Neural progenitor cell (in vitro differentiated cells): Measurements from ENCODE around the gene CARMIL1. TPM values are rescaled to one million over a fixed set of nuclear protein-coding genes. Genes with fewer than 3 reads are reported as not detected.

ENCODE experiments used
- DNase-seq: peaks from one replicate; pipeline ENCODE4 v3.0.0-alpha.2; 2016; ENCODE audit warnings: low spot score
- H2AFZ ChIP-seq: fragments of 200-600 bp; sonication (generic); replicated peaks from 2 replicates; pipeline ENCODE4 v1.6.1; 2016; ENCODE audit warnings: antibody characterized with exemption
- H3F3A ChIP-seq: fragments of 200-600 bp; sonication (generic); 2 replicates; pipeline ENCODE4 v1.6.1; 2016; ENCODE audit warnings: antibody characterized with exemption, low read depth
- H3K27ac ChIP-seq: fragments of 200-600 bp; sonication (generic); 2 replicates; pipeline ENCODE4 v1.5.1; 2016; ENCODE audit warnings: mild to moderate bottlenecking
- H3K27me3 ChIP-seq: fragments of 200-600 bp; sonication (generic); 2 replicates; pipeline ENCODE4 v1.6.1; 2016; ENCODE audit warnings: mild to moderate bottlenecking, moderate library complexity
- H3K36me3 ChIP-seq: fragments of 200-600 bp; sonication (generic); 2 replicates; pipeline ENCODE4 v1.5.1; 2016
- H3K4me1 ChIP-seq: fragments of 200-600 bp; sonication (generic); 2 replicates; pipeline ENCODE4 v1.6.1; 2016; ENCODE audit warnings: mixed run types
- H3K4me2 ChIP-seq: fragments of 200-600 bp; sonication (generic); 2 replicates; pipeline ENCODE4 v1.6.1; 2016
- H3K4me3 ChIP-seq: fragments of 200-600 bp; sonication (generic); 2 replicates; pipeline ENCODE4 v1.5.1; 2016
- H3K79me2 ChIP-seq: fragments of 200-600 bp; sonication (generic); 2 replicates; pipeline ENCODE4 v1.6.1; 2016; ENCODE audit warnings: low read depth
- H3K9ac ChIP-seq: fragments of 200-600 bp; sonication (generic); 2 replicates; pipeline ENCODE4 v1.6.1; 2016
- H3K9me3 ChIP-seq: fragments of 200-600 bp; sonication (generic); 2 replicates; pipeline ENCODE4 v1.5.1; 2016; ENCODE audit warnings: low read depth
- H4K20me1 ChIP-seq: fragments of 200-600 bp; sonication (generic); 2 replicates; pipeline ENCODE4 v1.6.1; 2016; ENCODE audit warnings: low read depth
- H3K27ac Mint-ChIP-seq: 3 replicates; pipeline ENCODE4 v1.8.0; 2021; ENCODE audit warnings: mixed read lengths
- H3K27me3 Mint-ChIP-seq: 2 replicates; pipeline ENCODE4 v1.8.0; 2022; ENCODE audit warnings: low read depth, mild to moderate bottlenecking, inconsistent platforms, moderate library complexity, mixed read lengths; ENCODE audit not compliant: insufficient read depth
- H3K36me3 Mint-ChIP-seq: 3 replicates; pipeline ENCODE4 v1.8.0; 2021; ENCODE audit warnings: mixed read lengths
- H3K4me1 Mint-ChIP-seq: 3 replicates; pipeline ENCODE4 v1.8.0; 2021; ENCODE audit warnings: mixed read lengths
- H3K4me3 Mint-ChIP-seq: 3 replicates; pipeline ENCODE4 v1.8.0; 2021; ENCODE audit warnings: mild to moderate bottlenecking, moderate library complexity, mixed read lengths
- H3K9me3 Mint-ChIP-seq: 3 replicates; pipeline ENCODE4 v1.8.0; 2020; ENCODE audit warnings: mixed read lengths
- CTCF ChIP-seq: fragments of 200-600 bp; sonication (generic); IDR thresholded peaks from 2 replicates; pipeline ENCODE4 v1.5.1; 2017; ENCODE audit warnings: antibody characterized with exemption, mild to moderate bottlenecking
- EZH2 ChIP-seq: fragments of 200-600 bp; sonication (generic); IDR thresholded peaks from 2 replicates; pipeline ENCODE4 v1.6.1; 2017; ENCODE audit warnings: antibody characterized with exemption, mild to moderate bottlenecking, moderate library complexity
- EZH2phosphoT487 ChIP-seq: fragments of 200-600 bp; sonication (generic); IDR thresholded peaks from 2 replicates; pipeline ENCODE4 v1.6.1; 2017; ENCODE audit warnings: antibody characterized with exemption
- total RNA-seq: library from RNA; depleted of rRNA; stranded (reverse); fragments of >200 nt; gene quantifications from 2 replicates; pipeline ENCODE4 v1.2.3, GENCODE V29; 2015; ENCODE audit warnings: low replicate concordance

Gene CARMIL1
- total RNA-seq, 1 donor from 2014 or later: 13.3 TPM

DNA sequence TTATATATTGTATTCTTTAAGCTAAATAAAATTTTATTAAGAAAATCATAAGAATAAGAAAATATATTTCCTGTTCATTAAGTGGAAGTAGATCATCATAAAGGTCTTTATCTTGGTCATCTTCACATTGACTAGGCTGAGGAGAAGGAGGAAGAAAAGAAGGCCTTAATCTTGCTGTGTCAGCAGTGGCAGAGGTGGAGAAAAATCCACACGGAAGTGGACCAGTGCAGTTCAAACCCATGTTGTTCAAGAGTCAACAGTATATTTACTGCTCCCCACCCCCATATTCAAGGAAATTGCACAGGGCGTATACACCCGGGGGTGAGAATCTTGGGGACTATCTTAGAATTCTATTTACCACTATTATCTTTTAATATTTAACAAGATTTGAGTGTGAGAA is 194.3 kb downstream of the CARMIL1 start:
- peaks cover 13% of the 10 kb centered on the region for H3K4me1 ChIP-seq
- DNase-seq: no peak
- Mint-ChIP-seq H3K27me3 (no peaks in the 10 kb centered on the region), H3K4me3 (no peak overlapping the region), H3K9me3 (no peaks in the 10 kb centered on the region), H3K36me3 (peaks cover 15% of the 10 kb centered on the region), H3K4me1 (peaks cover 13% of the 10 kb centered on the region), H3K27ac (no peak overlapping the region)
- no peaks in the 10 kb centered on the region for H3K27me3 ChIP-seq
- no peaks in the 10 kb centered on the region for H3K79me2 ChIP-seq
- TF ChIP-seq CTCF: no peak
- TF ChIP-seq EZH2: no peak
- no peak for TF ChIP-seq EZH2phosphoT487
- no peaks in the 10 kb centered on the region for H3F3A ChIP-seq
- no peak overlapping the region for H3K9ac ChIP-seq
- H3K36me3 ChIP-seq: no peaks in the 10 kb centered on the region
- no peak overlapping the region for H3K4me2 ChIP-seq
- no peaks in the 10 kb centered on the region for H3K9me3 ChIP-seq
- no peak overlapping the region for H2AFZ ChIP-seq
- no peak overlapping the region for H3K27ac ChIP-seq
- H4K20me1 ChIP-seq: no peaks in the 10 kb centered on the region
- H3K4me3 ChIP-seq: no peak overlapping the region

- Histone ChIP-seq H3K27ac (no peak overlapping the region), H3K9ac (no peak overlapping the region), H3K36me3 (no peaks in the 10 kb centered on the region), H3K9me3 (no peaks in the 10 kb centered on the region), H3K27me3 (no peaks in the 10 kb centered on the region), H3K79me2 (no peaks in the 10 kb centered on the region), H4K20me1 (no peaks in the 10 kb centered on the region), H3K4me1 (peaks cover 13% of the 10 kb centered on the region), H2AFZ (no peak overlapping the region), H3K4me3 (no peak overlapping the region), H3F3A (no peaks in the 10 kb centered on the region), H3K4me2 (no peak overlapping the region)
- Mint-ChIP-seq H3K4me3 (no peak overlapping the region), H3K36me3 (peaks cover 14% of the 10 kb centered on the region), H3K27me3 (no peaks in the 10 kb centered on the region), H3K27ac (no peak overlapping the region), H3K4me1 (peaks cover 13% of the 10 kb centered on the region), H3K9me3 (no peaks in the 10 kb centered on the region)
- no peak for DNase-seq
- TF ChIP-seq EZH2phosphoT487 (no peak), EZH2 (no peak), CTCF (no peak)
Observed at GRCh38 chr6:25476126-25476525, 197.0 kb downstream of the CARMIL1 start.

GRCh38 chr6:25477006-25477590 is 197.9 kb downstream of the CARMIL1 start:
- Histone ChIP-seq H3K4me2 (no peak overlapping the region), H3K9me3 (no peaks in the 10 kb centered on the region), H3K36me3 (no peaks in the 10 kb centered on the region), H3K27me3 (no peaks in the 10 kb centered on the region), H3K4me1 (peaks cover 18% of the 10 kb centered on the region), H3K79me2 (no peaks in the 10 kb centered on the region), H3K9ac (no peak overlapping the region), H2AFZ (no peak overlapping the region), H4K20me1 (no peaks in the 10 kb centered on the region), H3K27ac (no peak overlapping the region), H3K4me3 (no peak overlapping the region), H3F3A (no peaks in the 10 kb centered on the region)
- no peaks in the 10 kb centered on the region for H3K9me3 Mint-ChIP-seq
- no peak overlapping the region for H3K4me3 Mint-ChIP-seq
- no peak for TF ChIP-seq EZH2phosphoT487
- TF ChIP-seq EZH2: no peak
- TF ChIP-seq CTCF: no peak
- H3K27me3 Mint-ChIP-seq: no peaks in the 10 kb centered on the region
- H3K4me1 Mint-ChIP-seq: peaks cover 16% of the 10 kb centered on the region
- no peak for DNase-seq
- H3K27ac Mint-ChIP-seq: no peak overlapping the region
- H3K36me3 Mint-ChIP-seq: peaks cover 14% of the 10 kb centered on the region
